ENCODE data around the gene LDLRAD2. TPM values are rescaled to one million over a fixed set of nuclear protein-coding genes. Genes with fewer than 3 reads are reported as not detected.

The LDLRAD2 gene
- total and polyA plus RNA-seq, 10 of the 15 experiments (the other 5 are each of a cell fraction or from before 2014, with no cell fraction given): 0.04 to 0.23 (median 0.11) TPM; not detected in 7

DNA sequence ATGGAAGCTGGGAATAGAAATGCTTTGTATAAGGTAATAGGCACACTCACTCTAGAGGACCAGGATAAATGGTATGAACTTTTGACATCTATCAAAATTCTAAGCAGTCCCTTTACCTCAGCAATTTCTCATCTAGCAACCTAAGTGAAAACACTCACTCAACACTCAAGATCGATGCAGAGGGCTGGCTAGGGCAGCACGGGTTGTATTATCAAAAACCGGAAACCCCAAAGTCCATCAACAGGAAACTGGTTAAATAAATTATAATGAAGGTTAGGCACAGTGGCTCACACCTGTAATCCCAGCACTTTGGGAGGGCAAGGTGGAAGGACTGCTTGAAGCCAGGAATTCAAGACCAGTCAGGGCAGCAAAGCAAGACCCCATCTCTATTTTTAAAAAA lies 38.5 kb upstream of the LDLRAD2 start:
- no TSS peak for BruUV-seq (replicated peaks)
- H3K27me3 ChIP-seq (replicated peaks in 1 of 2; ENCODE audit: control insufficient read depth in 2 of 2, insufficient read depth in 2 of 2, low read length in 1 of 2): no peaks in the 10 kb centered on the region
- ChIA-PET SMC1A (ENCODE audit: uncharacterized antibody, unreplicated experiment) (interaction anchor here (0.9 to 7.5 kb wide), 4 partner anchors 8 to 55 kb away, joined by 3 to 100 read pairs (median 4); no protein-coding TSS in a partner anchor), RAD21 (ENCODE audit: unreplicated experiment) (no interaction called here), CTCF (interaction anchor here (0.6 to 4.2 kb wide), 3 partner anchors 10 to 170 kb away, joined by 3 to 29 read pairs (median 5); no protein-coding TSS in a partner anchor), POLR2A (interaction anchor here (7.8 kb wide), 1 partner anchor 10 kb away, joined by 102 read pairs; no protein-coding TSS in a partner anchor)
- ATAC-seq (peak; percentile 73), DNase-seq (ENCODE audit: low read depth, low spot score) (no peak), FAIRE-seq (no peak)
- H3K4me1 ChIP-seq (ENCODE audit: control insufficient read depth, insufficient read depth, low read length): peaks cover 20% of the 10 kb centered on the region
- no peaks in the 10 kb centered on the region for H4K20me1 ChIP-seq (ENCODE audit: control insufficient read depth, insufficient read depth)
- 0% methylated on average over 3 of the region's 3 CpGs for WGBS (ENCODE audit: insufficient coverage, insufficient replicate concordance, low lambda C conversion rate, missing lambda C conversion rate)
- in situ Hi-C loops (cut with MboI) (no loop called here), intact Hi-C loops (cut with micrococcal nuclease; ENCODE audit: unreplicated experiment) (no loop called here)
- peaks cover 94% of the 10 kb centered on the region for H3K79me2 ChIP-seq (ENCODE audit: control insufficient read depth, insufficient read depth, low read length)
- peaks cover 0 to 12% of the 10 kb centered on the region in 2 experiments; a peak in 3 of 4 replicates for H3K36me3 ChIP-seq (ENCODE audit: control insufficient read depth in 2 of 2, insufficient read depth in 2 of 2, low read length in 1 of 2)
- peak overlapping the region; percentile 50 for H3K27ac ChIP-seq (ENCODE audit: control insufficient read depth, insufficient read depth)
- H2AFZ ChIP-seq (ENCODE audit: control insufficient read depth, low read depth, low read length): no peak overlapping the region
- H3K9me3 ChIP-seq (replicated peaks; ENCODE audit: control insufficient read depth, insufficient read depth, low read length): peaks cover 2% of the 10 kb centered on the region; the same call in 2 of the 3 replicates
- peak overlapping the region; percentile 54 for H3K4me2 ChIP-seq (ENCODE audit: control insufficient read depth, insufficient read depth)
- no peak overlapping the region for H3K4me3 ChIP-seq
- H3K9ac ChIP-seq (ENCODE audit: control insufficient read depth, insufficient read depth, low read length): no peak overlapping the region; the same call in 1 of the 2 replicates
- TF ChIP-seq IKZF1 (conservative IDR thresholded peaks at IDR 0.05) (0 out of 2 replicates have a peak, but pooled peaks have one; percentile 20), RUNX3 (IDR thresholded peaks at IDR 0.05; ENCODE audit: low read length) (peak; percentile 40; the same call in 1 of the 2 replicates), CHD1 (IDR thresholded peaks at IDR 0.05; ENCODE audit: low read depth, low read length) (no peak), BHLHE40 (IDR thresholded peaks at IDR 0.05; ENCODE audit: borderline replicate concordance in 1 of 2, low read depth in 2 of 2, low read length in 1 of 2) (peak; percentile 49 to 62; a peak in 2 of 4 replicates), KAT2A (conservative IDR thresholded peaks at IDR 0.05; ENCODE audit: control insufficient read depth, low read depth, low read length) (no peak)

Data from GM12878 (cell line).